HG02798 (cell line): Measurements from ENCODE around the gene MT1M.
"Not testable (repeated sequence)": the region's sequence is repeated elsewhere in the genome, so short reads cannot be mapped to it uniquely, and the experiment has no call there.

Experiments
- ATAC-seq: cut with Tn5 transposase; IDR thresholded peaks from one replicate; pipeline ENCODE4 v1.9.1; 2021; ENCODE audit warnings: mild to moderate bottlenecking; ENCODE audit not compliant: unreplicated experiment, poor library complexity

The MT1M gene

DNA sequence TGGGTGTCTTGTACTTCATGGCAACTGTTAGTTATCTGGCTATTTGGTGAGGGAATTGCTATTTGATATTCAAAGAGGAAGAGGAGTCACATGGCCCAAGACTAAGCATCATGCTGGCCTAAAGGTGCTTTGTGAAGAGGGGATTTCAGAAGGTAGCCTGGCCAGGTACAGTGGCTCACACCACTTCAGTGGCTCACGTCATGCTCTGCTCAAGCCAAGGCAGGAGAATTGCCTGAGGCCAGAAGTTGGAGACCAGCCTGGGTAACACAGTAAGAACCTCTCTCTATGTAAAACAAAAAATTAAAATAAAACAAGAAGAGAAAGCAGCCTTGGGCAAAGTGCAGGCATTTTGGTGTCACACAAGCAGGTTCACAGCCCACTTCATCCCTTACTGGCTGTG is 12.9 kb downstream of the MT1M start:
- no peak for ATAC-seq

DNA sequence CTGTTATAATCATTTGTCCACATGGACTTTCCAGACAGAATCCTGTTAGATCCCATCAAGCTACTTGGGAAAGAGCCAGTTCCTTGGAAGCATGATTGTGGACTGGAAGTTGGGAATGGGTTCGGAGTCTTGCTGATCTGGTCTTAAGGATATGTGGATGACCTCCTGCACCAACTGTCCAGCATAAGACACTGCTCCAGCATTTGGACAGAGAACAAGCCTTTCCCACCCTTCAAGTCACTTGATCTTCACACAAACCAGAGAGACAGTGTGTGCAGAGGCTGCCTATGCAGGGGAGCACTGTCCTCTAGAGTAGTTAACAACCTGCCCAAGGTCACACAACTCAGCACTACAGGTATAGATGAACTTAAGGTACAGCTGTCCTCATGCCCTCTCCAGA is 13.4 kb downstream of the MT1M start:
- no peak for ATAC-seq

DNA sequence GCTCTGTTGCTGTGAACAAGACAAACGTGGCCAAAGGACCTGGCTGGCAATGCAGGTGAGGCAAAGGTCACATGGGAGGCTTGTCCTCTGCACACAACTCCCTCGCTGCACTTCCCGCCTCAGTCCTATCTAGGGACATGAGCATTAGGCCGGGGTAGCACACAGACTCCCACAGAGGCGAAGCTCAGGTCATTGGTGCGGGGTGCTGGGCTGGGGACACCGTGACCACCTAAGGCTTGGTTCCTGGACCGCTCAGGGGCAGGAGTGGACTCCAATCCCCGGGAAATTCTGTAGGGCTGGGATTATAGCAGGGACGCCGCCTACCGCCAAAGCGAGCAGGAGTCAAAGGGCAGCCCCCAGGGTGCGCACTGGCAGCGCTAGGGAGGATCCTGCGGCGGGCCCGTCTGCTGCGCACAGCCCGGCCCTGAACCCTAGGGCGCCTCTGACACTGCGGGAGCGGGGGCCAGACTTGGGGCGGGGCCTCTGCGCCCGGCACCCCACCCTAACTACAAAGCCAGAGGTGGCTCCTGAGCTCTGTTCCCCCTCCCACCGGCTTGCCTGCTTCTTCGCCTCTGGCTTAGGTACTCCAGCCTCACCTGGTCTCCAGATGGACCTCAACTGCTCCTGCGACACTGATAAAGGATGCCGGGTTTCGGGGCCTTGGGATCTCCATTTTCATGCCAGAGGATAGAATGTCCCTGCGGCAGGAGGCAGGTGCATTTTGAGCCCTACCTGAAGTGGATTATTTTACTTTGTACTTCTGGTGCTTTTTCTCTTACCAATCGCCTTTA is 15.4 kb downstream of the MT1M start:
- no peak for ATAC-seq

DNA sequence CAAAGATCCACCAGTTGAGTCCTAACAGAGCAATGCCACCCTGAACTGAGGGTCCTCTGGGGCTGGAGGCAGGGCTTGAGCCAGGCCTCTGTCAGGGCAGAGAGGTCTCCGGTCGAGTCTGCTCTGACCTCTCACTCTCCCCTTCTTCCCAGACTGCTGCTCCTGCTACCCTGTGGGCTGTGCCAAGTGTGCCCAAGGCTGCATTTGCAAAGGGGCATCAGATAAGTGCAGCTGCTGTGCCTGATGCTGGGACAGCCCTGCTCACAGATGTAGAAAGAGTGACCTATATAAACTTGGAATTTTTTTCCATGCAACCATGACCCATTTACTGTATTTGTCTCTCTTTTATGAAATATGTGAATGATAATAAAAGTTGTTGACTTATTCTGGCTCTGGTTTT is 16.8 kb downstream of the MT1M start:
- no peak for ATAC-seq

DNA sequence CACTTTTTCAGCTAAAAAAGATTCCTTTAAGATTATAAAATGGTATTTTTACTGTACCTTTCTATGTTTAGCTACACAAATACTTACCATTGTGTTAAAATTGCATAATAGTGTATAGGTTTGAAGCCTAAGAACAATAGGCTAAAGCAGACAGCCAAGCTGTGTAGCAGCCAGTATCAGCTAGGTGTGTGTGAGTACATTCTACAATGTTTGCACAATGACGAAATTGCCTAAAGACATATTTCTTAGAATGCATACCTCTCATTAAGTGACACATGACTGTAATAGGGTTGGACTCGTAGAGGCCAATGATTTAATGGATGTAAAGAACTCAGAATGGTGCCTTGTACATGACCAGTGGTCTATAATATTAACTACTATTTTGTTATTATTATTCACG is 17.4 kb downstream of the MT1M start:
- no peak for ATAC-seq

DNA sequence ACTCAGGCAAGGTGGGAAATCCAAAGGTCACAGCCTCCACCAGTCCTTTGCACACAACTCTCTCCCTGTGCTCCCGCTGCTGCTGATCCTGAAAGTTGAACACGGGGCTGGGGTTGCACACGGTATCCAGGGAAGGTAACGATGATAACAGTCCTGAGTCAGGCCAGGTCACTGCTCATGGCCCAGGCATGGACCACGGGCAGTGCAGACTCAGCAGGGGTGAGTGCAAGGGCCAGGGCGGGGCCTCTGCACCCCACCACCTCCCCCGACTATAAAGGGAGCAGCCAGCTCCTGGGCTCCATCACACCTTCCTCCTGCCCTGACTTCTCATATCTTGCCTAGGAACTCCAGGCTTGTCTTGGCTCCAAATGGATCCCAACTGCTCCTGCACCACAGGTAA is 19.1 kb downstream of the MT1M start, which contains the start of gene MT1B:
Gene MT1B, plus strand, starts transcription at position 301 of the 400 bp plus-strand sequence. Its CDS starts 68 bp downstream, at position 369.
- no peak for ATAC-seq

DNA sequence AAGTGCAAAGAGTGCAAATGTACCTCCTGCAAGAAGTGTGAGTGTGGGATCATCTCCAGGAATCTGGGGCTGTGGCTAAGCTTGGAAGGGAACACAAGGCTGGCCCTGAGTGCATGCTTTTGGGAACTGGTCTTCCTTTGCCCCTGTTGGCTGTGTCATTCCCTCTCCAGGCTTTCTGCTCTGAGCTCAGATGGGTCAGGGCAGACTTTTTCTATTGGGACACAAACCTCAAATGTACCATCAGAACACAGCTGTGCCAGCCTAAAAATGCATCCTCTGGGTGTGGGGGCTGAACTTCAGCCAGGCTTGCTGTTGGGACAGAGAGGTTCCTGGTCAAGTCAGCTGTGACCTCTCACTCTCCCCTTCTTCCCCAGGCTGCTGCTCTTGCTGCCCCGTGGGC is 20.1 kb downstream of the MT1M start:
- ATAC-seq = no peak

DNA sequence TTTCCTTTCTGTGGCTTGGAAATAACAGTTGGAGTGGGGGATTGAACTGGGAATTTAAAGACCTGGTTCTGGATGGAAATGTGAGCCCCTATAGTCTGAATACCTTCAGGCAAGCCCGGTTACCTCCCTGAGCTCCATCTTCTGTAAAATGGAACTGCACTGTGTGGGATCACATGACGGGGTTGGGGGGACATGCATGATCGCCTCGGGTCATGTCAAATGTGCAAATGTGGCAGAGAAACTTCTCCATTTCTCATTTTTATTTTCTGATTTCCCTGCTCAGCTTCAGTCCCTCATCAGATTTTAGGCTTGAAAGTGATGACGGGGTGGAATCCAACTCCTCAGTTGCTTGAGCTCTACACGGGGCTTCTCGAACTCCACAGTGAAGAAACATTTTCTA is 20.8 kb downstream of the MT1M start:
- ATAC-seq = no peak

DNA sequence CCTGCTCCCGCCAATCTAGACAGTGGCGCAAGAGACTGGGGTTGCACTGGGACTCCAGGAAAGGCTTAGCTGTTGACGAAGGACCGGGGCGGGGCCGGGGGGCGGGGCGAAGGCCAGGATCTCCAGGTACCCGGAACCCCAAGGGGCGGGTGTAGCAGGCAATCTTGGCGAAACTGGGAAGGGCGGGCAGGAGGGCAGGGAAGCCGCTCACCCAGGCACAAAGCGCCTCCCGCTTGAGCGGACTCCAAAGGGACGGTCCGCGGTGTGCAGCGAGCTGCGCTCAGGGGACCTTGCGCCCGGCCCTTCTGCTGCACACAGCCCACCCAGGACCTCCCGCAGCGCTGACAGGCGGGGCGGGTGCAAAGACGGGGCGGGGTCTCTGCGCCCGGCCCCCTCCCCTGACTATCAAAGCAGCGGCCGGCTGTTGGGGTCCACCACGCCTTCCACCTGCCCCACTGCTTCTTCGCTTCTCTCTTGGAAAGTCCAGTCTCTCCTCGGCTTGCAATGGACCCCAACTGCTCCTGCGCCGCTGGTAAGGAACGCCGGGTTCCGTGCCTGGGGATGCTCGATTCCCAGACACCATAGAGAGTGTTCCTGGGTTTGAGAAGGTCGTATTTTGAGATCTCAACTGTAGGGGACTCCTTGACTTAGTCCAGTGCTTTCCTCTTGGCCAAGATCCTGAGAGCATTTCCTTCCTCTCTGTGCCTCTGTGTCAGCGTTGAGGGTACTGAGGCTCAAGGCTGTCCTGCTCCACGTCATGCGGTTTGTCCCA is 25.3 kb downstream of the MT1M start, which contains the start of gene MT1F:
Gene MT1F, plus strand, starts transcription at position 405 of the 772 bp plus-strand sequence. Its CDS starts 100 bp downstream, at position 505.
- peak; percentile 38 for ATAC-seq

DNA sequence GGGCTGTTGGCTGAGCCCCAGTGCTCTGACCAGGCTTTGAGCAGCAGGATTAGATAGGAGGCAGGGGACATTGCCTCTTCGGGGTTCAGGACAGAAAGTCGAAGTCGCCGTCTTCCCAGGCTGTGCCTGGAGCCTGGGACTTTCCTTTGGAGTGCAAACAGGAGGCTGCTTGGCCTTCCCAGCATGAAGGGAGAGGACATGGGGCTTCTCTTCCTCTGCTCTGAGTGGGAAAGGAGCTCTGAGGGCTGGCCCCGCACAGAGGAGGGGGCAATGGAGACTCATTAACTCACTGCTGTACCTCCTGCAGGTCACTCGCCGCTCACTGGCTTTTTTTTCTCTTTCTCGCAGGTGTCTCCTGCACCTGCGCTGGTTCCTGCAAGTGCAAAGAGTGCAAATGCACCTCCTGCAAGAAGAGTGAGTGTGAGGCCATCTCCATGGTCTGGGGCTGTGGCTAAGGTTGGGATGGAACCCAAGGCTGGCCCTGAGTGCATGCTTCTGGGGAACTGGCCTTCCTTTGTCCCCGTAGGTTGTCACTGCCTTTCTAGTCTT is 25.9 kb downstream of the MT1M start:
- ATAC-seq = no peak

DNA sequence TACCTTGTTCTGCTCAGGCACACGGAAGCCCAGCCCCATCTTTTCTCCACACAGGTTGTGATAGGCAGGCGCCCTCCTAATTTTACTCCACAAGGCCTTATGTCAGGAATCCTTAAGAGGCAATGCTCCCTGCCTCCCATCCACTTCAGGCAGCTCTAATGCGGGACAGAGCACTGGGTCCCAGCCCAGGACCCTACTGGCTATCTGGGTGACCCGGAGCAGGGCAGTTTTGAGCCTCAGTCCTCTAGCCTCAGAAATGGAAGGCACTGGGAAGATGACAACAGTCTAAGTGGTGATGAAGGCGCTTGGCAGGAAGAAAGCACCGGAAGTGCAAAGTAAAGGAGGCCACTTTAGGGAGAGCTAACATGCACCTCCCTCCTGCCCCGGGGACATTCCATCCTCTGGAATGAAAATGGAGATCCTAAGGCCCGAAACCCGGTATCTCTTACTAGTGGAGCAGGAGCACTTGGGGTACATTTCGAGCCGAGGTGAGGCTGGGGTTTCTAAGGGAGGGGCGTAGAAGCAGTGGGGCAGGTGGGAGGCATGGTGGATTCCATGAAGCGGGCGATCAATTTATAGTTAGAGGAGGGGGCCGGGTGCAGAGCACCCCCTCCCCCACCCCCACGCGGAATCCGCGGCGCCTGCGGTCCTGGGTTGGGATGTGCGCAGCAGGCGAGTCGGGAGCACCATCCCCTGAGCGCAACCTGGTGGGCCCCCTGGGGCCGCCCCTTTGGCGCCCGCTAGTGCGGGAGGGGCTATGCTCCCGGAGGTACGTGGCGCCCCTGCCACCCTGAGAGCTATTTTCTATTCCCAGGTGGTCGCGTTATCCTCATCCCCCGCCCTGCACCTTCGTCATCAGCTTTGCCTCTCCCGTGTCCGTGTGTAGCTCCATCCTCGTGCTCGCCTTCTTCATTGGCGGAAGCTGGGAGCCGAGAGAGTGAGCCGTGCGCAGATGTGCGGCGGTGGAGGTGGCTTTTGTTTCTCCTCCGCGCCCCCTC is 30.2 kb downstream of the MT1M start:
- no peak for ATAC-seq

DNA sequence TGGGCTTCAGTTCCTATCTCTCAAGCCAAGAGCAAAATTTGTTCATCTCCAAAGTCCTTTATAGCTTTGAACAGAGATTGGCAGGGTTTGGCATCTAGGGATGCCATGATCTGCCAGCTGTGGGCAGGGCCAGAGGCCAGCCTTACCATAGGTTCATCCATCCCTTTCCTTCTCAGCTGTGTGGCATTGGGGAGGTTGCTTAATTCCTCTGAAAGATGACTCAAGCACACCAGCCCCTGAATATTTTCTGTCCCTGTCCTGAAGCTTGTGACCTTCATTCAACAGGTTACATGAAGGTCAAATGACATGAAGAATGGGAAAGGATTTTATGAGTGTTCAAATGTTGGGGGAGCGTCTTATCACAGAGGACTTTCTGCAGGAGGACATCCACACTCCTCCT is 32.0 kb downstream of the MT1M start:
- ATAC-seq = no peak

DNA sequence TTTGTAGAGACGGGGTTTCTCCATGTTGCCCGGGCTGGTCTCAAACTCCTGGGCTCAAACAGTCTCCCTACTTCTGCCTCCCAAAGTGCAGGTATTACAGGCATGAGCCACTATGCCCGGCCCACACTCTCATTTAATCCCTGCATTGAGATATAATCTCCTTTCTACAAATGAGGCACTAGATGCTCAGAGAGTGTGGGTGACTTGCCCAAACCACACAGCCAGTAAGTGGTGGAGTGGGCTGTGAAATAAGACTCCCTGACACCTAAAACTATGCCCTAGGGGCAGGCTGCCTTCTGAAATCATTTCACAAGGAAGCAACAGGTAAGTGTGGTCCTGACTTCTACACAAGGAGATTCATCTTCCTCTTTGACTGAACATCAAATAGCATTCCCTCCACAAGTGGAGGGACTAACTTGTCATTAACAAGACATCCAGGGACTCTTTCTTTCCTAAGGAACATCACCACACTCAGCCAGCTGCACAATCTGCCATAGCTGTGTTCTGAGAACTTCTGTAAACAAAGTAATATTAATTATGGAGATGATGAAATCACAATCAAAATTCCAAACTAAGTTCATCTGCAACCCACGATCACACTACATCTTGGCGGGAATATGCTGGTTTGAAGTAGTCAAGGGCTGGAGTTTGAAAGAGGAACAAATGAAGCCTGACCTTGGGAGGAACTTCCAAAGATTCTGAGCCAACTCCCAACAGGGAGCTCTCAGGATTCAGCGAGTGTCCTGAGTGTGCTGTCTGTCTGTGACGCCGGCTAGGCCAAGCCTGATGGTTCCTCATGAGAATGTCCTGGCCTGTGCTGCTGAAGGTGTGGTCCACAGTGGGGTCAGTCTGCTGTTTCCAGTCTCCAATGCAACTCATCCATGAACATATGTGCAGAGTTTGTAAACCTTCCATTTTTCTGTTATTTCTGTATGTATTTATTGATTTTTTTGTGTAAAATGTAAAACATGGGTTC is 33.1 kb downstream of the MT1M start:
- ATAC-seq = not testable (repeated sequence)

DNA sequence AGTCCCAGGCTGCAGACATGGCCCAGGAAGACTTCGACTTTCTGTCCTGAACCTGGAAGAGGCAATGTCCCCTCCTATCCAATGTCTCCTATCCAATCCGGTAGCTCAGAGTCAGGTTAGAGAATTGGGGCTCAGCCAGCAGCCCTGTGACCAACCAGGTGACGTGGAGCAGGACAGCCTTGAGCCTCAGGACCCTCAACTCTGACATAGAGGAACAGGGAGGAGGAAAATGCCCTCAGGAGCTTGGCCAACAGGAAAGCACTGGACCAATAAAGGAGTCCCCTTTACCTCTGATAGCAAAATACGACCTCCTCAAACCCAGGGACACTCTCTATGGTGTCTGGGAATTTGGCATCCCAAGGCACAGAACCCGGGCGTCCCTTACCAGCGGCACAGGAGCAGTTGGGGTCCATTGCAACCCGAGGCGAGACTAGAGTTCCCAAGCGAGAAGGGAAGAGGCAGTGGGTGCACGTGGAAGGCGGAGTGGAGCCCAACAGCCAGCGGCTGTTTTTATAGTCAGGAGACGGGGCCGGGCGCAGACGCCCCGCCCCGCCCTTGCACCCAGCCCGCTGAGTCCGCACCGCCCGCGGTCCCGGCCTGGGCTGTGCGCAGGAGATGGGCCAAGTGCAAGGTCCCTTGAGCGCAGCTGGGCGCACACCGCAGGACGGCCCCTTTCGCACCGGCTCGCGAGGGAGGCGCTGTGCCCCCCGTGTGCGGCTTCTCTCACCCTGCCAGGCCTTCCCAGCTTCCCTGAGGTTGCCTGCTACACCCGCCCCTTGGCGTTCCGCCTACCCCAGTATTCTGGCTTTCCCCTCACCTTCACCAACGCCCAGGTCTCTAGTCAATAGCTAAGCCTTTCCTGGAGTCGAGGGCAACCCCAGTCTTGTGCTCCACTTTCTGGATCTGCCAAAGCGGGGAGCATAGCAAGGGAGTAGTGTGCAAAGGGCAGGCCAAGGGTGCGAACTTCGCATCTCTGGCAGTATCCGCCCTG is 35.4 kb downstream of the MT1M start, which contains the start of gene MT1G:
Gene MT1G, minus strand, starts transcription at position 485 of the 991 bp plus-strand sequence. Its CDS starts 72 bp downstream, at position 413.
- no peak for ATAC-seq

DNA sequence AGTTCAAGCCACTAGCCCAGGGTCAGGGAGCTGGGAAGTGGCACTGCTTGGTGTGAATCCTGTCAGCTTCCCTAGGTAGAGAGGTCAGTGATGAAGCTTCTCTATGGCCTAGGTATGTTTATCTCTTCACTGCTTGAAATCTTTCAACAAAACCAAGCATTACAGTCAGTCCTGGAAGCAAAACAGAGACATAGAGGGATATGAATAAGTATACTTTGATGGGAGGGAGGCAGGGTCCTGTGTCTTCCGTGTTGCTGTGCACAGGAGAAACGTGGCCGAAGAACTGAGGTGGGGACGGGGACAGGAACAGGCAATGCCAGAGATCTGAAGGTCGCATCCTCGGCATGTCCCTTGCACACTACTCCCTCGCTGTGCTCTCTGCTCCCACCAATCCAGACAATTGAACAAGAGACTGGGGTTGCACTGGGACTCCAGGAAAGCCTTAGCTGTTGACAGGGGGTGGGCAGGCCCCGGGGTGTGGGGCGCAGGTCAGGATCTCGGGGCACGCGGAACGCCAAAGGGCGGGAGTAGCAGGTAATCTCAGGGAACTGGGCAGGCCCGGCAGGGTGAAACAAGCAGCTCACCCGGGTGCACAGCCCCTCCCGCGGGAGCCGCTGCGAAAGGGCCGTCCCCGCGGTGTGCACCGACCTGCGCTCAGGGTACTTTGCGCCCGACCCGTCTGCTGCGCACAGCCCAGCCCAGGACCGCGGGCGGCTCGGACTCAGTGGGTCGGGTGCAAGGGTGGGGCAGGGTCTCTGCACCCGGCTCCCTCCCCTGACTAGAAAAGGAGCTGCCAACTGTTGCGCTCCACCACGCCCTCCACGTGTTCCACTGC is 36.8 kb downstream of the MT1M start, which contains the start of gene MT1H:
Gene MT1H, plus strand, starts transcription at position 810 of the 835 bp plus-strand sequence. CDS start 71 bp downstream, outside the sequence.
- no peak for ATAC-seq

DNA sequence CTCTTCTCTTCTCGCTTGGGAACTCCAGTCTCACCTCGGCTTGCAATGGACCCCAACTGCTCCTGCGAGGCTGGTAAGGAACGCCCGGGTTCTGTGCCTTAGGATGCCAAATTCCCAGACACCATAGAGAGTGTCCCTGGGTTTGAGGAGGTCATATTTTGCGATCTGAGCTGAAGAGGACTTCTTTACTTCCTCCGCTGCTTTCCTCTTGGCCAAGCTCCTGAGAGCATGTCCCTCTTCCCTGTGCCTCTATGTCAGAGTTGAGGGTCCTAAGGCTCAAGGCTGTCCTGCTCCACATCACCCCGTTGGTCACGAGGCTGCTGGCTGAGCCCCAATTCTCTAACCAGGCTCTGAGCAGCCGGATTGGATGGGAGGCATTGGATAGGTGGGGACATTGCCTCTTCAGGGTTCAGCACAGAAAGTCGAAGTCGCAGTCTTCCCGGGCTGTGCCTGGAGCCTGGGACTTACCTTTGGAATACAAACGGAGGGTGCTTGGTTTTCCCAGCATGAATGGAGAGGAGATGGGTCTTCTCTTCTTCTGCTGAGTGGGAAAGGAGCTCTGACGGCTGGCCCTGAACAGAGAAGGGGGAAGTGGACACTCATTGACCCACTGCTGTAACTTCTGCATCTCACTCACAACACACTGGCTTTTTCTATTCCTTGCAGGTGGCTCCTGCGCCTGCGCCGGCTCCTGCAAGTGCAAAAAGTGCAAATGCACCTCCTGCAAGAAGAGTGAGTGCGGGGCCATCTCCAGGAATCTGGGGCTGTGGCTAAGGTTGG is 37.6 kb downstream of the MT1M start:
- ATAC-seq = no peak
